K562 (cell line): ENCODE data around the gene NT5DC1. TPM values are rescaled to one million over a fixed set of nuclear protein-coding genes. Genes with fewer than 3 reads are reported as not detected.

Experiments
- ADNP ChIP-seq: fragments of 200-800 bp; sonication (Bioruptor generic); IDR thresholded peaks from 2 replicates; pipeline ENCODE4 v1.6.1; 2016; ENCODE audit warnings: missing genetic modification characterization, missing compliant biosample characterization
- ATF1 ChIP-seq, 2 experiments: fragments of 450-650 bp in 1 of 2; IDR thresholded peaks; 2 replicates each; pipeline ENCODE4 v1.6.1; 2016; ENCODE audit warnings: missing compliant biosample characterization in 1 of 2, missing genetic modification characterization in 1 of 2
- CBFA2T3 ChIP-seq: fragments of 450-650 bp; IDR thresholded peaks from 2 replicates; pipeline ENCODE4 v1.6.1; 2017
- EP300 ChIP-seq: IDR thresholded peaks from 2 replicates; pipeline ENCODE4 v1.6.1; 2012; ENCODE audit warnings: low read length, improper control_type of control experiment
- GABPA ChIP-seq: fragments of 200-800 bp; sonication (Bioruptor generic); conservative IDR thresholded peaks from 2 replicates; pipeline ENCODE4 v1.6.1; 2016; ENCODE audit warnings: low read depth, missing genetic modification characterization, missing compliant biosample characterization
- HINFP ChIP-seq: fragments of 450-650 bp; conservative IDR thresholded peaks from 2 replicates; pipeline ENCODE4 v1.6.1; 2016; ENCODE audit warnings: missing genetic modification characterization, low read depth, mild to moderate bottlenecking, control low read depth, missing compliant biosample characterization
- HMG20A ChIP-seq: fragments of 450-650 bp; formaldehyde crosslinking; conservative IDR thresholded peaks from 2 replicates; pipeline ENCODE4 v1.4.0; 2020; ENCODE audit warnings: mild to moderate bottlenecking, mixed read lengths
- HOMEZ ChIP-seq: fragments of 250-450 bp; sonication (Bioruptor Pico); IDR thresholded peaks from 2 replicates; pipeline ENCODE4 v1.4.0; 2020; ENCODE audit warnings: mild to moderate bottlenecking, moderate library complexity
- KLF1 ChIP-seq: fragments of 450-650 bp; IDR thresholded peaks from 2 replicates; pipeline ENCODE4 v1.6.1; 2016; ENCODE audit warnings: missing genetic modification characterization, missing compliant biosample characterization
- MAFF ChIP-seq: IDR thresholded peaks from 2 replicates; pipeline ENCODE4 v1.6.1; 2012; ENCODE audit warnings: low read length, improper control_type of control experiment
- NCOA4 ChIP-seq: fragments of 450-650 bp; IDR thresholded peaks from 2 replicates; pipeline ENCODE4 v1.6.1; 2018; ENCODE audit warnings: mild to moderate bottlenecking; ENCODE audit not compliant: partially characterized antibody
- PBX2 ChIP-seq, 2 experiments: IDR thresholded peaks in 1 of 2; conservative IDR thresholded peaks in 1 of 2; 2 replicates each; pipeline ENCODE4 v1.6.1; 2016; ENCODE audit warnings: low read depth in 2 of 2, mild to moderate bottlenecking in 1 of 2, missing compliant biosample characterization in 1 of 2, missing genetic modification characterization in 1 of 2, moderate library complexity in 1 of 2
- SIN3B ChIP-seq: fragments of 450-650 bp; IDR thresholded peaks from 2 replicates; pipeline ENCODE4 v1.6.1; 2017; ENCODE audit warnings: low read depth, mild to moderate bottlenecking, moderate library complexity
- SMARCA4 ChIP-seq: fragments of 450-650 bp; IDR thresholded peaks from 2 replicates; pipeline ENCODE4 v1.6.1; 2016
- ZBTB7A ChIP-seq: IDR thresholded peaks from 2 replicates; pipeline ENCODE4 v1.6.1; 2011; ENCODE audit warnings: low read depth, mild to moderate bottlenecking, low read length, moderate library complexity, borderline replicate concordance; ENCODE audit not compliant: control insufficient read depth
- ZMIZ1 ChIP-seq, 2 experiments: fragments of 150-350 bp in 1 of 2; IDR thresholded peaks; 2 replicates each; pipeline ENCODE4 v1.6.1; 2012 to 2016; ENCODE audit warnings: low read depth in 2 of 2, low read length in 2 of 2, mild to moderate bottlenecking in 1 of 2, moderate library complexity in 1 of 2
- ZNF41 ChIP-seq: fragments of 250-450 bp; sonication (Bioruptor Pico); conservative IDR thresholded peaks from 2 replicates; pipeline ENCODE4 v1.4.0; 2020; ENCODE audit warnings: mild to moderate bottlenecking
- ZNF57 ChIP-seq: fragments of 450-650 bp; formaldehyde crosslinking; IDR thresholded peaks from 2 replicates; pipeline ENCODE4 v1.4.0; 2020; ENCODE audit warnings: mild to moderate bottlenecking, moderate library complexity
- polyA plus RNA-seq, 8 experiments: library from polyadenylated mRNA; depleted of rRNA in 4 of 8; stranded (reverse) in 5 of 8; unstranded in 3 of 8; fragments of >200 nt; fragmentation: Nextera tagmentation in 2 of 8; fragmentation: Illumina TruSeq in 1 of 8; extraction: Ambion mirVana in 2 of 8; extraction: Trizol in 1 of 8; gene quantifications; 2 replicates each; pipeline versions ENCODE4 v1.2.1 to v1.2.3, GENCODE V29; 2011 to 2014; ENCODE audit warnings: inconsistent platforms in 1 of 8, missing spikeins in 1 of 8
- total RNA-seq, 7 experiments: library from RNA; depleted of rRNA in 6 of 7; stranded (reverse); fragments of >200 nt in 6 of 7; fragmentation: Illumina TruSeq in 2 of 7; extraction: Trizol in 2 of 7; gene quantifications; 2 replicates each; pipeline versions ENCODE4 v1.2.1 to v1.2.3, GENCODE V29; 2011 to 2021; ENCODE audit warnings: low replicate concordance in 1 of 7

NT5DC1 gene
- total and polyA plus RNA-seq, 9 of the 15 experiments (the other 6 are each of a cell fraction or from before 2014, with no cell fraction given), result 4.9 to 28.5 (median 16.3) TPM

- TF ChIP-seq HMG20A (CRISPR knock-in tag) (no peak), ZMIZ1 (IDR thresholded peaks at IDR 0.05; ENCODE audit: low read depth in 2 of 2, low read length in 2 of 2) (no peak), GABPA (tag) (no peak), EP300 (peak; percentile 18; the same call in 1 of the 2 replicates), ADNP (tag) (no peak), MAFF (no peak), KLF1 (no peak), SMARCA4 (no peak), ZNF57 (no peak), ATF1 (CRISPR knock-in tag; IDR thresholded peaks at IDR 0.05) (no peak), ATF1 (tag; IDR thresholded peaks at IDR 0.05) (0 out of 2 replicates have a peak, but pooled peaks have one; percentile 26), HINFP (no peak), CBFA2T3 (peak; percentile 81), SIN3B (no peak), NCOA4 (no peak), PBX2 (CRISPR knock-in tag; IDR thresholded peaks at IDR 0.05; ENCODE audit: low read depth) (no peak), PBX2 (tag; conservative IDR thresholded peaks at IDR 0.05; ENCODE audit: low read depth) (no peak), HOMEZ (CRISPR knock-in tag) (no peak), ZBTB7A (no peak), ZNF41 (CRISPR knock-in tag) (no peak)
Observed at GRCh38 chr6:116059713-116060571, 40.7 kb upstream of the NT5DC1 start (continued).
